Brain pericyte (primary cell): ENCODE measurements around the gene TMEM53.
A peak's percentile ranks its signal among the peaks of the same experiment; 100 is the strongest.

Experiments used
- DNase-seq: peaks from one replicate; pipeline ENCODE4 v3.0.0-alpha.2; 2012; ENCODE audit warnings: low read depth, low spot score

Gene TMEM53

DNA sequence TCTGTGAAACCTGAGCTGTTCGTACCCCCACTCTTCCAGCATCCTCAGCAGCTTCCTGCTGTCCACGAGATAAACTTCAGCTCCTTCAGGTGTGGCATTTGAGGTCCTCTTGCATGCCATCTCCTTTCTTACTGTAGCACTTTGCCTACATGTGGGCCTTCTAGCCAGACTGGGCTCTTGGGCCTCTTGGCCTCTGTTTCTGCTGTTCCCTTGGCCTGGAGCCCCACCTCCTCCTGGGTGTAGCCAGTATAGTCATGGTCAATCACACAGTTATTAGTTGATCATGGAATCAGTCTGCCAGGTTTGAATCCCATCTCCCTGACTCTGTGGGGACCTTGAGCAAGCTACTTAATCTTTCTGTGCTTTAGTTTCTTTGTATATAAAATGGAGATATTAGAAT lies 26.4 kb downstream of the TMEM53 start:
- DNase-seq: no peak

DNA sequence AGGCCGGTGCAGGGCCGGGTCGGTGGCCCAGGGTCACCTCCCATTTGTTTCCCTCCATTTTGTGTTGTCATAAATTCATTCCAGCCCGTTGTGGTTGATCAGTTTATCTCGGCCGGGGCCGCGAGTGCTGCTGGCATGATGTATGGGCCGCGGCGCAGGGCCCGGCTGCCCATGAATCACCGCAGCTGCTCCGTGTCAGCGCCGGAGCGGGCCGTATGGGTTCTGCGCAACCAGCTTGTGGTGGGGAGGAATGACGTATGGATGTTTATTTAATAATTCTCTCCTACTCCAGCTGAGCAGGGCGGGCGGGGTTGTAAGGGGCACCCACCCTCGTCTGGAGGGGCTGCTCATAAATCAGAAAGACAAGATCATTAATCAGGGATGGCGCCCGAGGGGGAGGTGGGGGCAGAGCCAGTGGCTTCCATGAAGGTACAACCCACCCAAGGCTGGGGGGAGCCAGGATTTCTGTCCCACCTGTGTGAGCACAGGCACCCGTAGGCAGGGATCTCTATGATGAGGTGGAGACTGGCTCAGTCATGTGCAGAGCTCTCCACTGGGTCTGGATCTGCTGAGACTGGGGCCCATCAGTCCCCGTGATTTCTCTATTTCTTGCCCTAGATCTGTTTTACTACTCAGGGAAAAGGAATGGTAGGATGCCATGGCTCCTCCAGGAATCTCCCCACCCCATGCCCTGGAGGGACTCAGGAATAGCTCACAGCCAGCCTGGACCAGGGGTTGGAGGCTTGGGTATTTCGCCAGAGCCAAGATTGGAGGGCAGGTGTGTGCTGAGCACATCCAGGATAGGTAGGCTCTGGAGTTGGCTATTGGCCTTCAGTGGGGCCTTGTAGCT lies 27.8 kb downstream of the TMEM53 start:
- DNase-seq: no peak

DNA sequence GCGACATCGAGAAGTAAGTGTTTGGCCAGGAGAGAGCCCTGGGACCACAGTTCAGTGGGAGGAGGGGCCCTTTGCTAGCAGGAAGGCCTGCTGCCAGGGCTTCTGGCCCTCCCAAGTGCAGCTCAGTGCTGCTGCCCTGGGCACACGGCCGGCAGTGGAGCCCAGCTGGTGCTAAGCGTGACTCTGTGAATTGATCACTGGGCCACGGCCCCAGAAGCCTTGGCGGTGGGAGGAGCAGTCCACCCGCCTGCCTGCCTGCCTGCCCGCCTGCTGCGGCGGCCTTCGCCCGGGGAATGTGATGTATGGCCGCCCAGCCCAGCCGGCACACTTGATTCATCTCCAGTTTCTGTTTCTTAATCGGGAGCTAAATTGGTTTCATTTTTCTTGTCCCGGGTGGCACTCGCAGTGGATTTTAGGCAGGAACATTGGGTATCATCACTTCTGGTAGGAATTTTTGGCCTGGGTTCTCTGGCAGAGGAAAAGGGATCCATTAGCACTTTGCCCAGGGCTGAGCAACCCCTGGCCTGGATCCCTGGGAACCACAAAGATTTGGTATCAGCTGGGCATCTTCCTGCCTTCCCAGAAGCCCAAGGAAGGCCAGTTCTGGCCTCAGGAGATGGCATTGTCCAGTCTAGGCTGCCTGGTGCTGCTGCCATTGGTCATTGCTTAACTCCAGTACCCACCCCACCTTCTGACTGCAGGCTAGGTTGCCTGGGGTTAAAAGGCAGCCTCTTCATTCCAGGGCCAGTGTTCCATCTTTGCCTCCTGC lies 28.6 kb downstream of the TMEM53 start:
- no peak for DNase-seq

DNA sequence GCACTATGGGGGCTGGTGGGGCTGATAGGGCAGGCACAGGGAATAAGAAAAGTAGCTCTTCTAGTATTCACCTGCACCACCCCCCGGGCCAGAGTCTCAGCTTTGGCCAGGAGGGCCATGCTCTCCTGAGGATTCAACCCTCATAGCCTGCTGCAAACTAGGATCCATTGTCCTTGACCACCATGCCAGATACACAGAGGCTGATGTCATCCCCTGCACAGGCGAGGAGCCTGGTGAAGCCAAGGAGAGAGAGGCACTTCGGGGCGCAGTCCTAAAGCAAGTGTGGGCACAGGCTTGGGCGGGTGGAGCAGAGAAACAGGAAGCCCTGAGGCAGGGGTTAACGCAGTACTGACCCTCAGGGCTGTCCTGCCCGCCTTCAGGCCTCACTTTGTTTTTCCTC lies 29.5 kb downstream of the TMEM53 start:
- DNase-seq: no peak

DNA sequence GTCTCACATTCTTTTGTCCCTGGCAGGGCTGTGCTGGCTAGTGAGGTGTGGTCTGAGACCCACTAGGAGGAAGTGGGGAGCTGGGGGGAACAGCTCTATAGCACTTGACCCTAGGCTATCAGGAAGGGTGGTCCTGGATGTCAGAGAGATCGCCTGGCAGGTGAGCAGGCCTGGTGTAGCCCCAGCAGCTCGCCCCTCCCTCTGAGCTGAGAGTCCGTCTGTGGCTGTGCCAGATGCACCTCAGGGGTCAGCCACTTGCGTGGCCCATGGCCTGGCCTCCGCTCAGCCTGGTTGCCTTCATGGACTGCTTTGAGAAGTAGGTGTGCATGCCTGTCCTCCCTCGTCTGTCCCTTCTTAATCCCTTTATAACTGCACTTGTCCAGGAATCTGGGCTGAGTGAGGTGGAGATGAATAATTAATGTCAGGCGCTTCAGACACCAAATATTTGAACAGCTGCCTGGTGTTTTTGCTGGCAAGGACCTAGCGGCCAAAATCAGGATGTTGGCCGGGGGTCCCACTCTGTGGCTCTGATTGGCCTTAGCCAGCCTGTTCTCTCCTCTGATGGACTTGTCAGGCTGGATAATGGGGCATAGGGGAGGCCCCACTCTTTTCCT lies 30.5 kb downstream of the TMEM53 start:
- DNase-seq: no peak

DNA sequence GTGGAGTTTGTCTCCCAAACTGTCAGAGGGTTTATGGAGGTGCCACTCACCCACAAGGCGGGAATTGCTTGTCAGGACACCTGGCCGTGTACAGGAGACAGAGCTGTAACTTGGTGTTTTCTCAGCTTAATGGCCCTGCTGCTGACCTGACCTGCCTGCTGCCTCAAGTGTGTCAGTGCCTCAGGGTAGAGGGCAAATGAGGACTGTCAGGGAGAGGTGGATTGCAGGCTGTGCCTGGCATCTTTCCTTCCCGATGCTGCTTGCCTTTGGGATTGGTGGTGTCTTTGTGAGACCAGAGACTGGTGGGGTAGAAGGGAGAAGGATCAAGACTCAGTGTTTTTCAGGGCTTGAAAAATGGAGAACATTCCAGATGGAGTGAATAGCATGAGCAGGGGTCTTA lies 31.4 kb downstream of the TMEM53 start:
- DNase-seq: no peak

DNA sequence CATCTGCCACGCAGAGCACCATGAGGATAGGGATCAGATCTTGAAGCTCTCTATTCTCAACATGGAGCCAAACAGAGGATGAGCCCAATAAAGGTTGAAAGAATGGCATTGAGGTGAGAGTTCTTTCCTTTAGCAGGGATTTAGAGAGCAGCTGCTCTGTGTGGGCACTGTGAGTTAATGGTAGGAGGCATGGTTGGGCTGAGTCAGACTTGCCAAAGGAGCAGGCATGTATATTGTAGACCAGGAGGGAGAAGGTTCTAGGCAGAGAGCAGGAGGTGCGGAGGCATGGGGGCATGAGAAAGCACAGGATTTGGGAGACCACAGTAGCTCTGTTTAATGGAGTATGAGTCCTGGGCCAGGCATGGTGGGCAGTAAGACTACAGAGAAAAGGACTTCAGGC lies 32.0 kb downstream of the TMEM53 start:
- DNase-seq: no peak

DNA sequence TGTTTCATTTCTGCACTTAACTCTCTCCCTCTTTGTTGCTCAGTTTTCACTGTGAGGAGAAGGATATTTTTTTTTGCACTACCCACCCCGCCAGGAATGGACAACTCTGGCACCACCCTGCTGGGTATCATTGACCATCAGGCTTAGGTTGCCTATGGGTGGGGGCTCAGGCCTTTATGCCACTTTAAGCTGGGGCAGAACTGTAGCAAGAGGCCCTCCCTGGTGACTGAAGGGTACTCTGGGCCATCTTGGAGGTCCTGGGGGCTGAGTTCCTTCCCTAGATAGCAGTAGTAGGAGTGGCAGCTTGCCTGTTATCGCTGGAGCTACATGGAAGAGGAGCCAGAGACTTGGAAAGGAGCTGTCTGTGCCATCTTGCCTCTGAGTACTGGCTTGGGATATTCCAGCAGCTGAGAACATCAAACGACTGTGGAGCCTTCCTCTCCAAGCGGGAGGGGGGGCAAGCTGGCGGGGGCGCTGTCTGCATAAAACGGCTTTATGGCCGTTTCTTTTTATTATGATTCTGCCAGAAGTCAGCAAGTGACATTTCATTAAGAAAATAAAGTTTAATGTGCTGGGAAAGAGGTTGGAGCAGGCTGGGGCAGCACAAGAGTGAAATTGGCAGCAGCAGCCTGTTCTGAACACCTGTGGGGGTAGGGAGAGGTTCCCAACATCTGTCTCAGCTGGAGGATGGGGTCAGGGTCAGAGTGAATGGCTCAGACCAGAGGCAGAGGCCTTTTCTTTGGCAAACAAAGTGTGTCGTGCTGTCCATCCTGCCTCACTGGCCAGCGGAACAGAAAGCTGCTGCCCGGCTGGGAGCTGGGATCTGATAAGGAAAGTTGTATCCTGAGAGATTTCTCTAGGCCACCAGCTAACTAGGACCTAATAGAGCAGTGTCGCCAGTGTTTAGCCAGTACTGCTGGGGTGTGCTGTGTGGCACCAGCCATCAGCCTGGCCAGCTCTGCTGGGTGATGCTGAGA lies 32.9 kb downstream of the TMEM53 start:
- DNase-seq: no peak

DNA sequence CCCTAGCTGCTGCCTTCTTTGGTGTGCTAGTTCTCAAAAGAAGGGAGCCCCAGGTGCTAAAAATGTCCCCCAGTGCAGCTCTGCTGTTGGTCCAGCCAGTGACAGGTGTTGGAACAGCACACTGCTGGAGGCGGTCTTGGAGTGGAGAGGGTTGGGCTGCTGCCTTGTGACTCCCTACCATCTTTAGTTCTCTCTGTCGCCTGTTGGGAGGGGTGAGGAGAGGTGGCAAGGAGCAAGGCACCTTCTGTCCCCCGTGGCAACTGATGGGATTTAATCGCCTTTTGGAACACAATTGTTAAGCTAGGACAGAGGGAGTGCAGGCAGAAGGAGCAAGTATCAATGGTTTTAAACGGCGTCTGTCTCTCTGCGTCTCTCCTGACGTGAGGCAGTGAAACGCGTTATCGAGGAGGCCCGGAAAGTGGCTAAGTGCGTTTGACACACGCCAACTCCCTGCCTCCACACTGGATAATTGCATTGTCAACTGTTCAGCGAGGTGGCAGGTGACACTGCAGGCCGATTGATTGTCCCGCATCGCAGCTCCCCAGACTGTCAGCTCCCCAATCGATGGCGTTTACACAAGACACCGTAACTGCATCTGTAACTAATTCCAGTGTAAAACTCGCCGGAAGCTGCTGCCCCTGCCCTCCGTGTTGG lies 34.0 kb downstream of the TMEM53 start:
- no peak for DNase-seq

DNA sequence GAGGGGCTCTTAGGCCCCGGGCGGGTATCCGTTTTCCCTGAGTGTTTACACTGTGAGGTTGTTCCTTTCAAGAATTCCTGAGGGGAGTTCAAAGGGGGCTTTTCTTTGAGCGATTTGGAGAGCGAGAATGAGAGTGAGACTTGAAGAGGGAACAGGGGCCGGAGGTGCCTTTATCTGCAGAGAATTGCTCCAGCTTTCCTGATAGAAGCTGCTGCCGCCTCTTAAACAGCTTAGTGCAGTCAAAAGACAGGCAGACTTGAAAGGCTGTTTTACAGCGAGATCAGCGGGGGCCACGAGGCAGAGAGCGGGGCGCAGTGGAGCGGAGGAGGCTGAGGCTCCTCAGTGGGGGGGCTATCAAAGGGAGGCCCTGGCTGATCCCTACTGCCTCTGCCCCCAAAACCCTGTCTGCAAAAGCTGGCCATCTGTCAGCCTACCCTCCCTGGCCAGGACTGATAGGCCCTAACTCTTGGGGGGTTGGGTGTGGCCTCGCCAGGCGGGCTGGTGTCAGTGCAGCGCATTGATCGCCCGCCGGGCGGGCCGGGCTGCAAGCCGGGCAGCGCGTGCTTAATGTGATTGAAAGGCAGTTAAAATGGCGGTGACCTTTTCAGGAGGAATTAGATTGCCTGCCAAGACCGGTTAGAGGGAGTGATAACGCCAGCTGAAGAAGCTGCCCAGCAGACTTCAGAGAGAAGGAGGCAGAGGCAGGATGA lies 36.4 kb downstream of the TMEM53 start:
- DNase-seq: no peak

DNA sequence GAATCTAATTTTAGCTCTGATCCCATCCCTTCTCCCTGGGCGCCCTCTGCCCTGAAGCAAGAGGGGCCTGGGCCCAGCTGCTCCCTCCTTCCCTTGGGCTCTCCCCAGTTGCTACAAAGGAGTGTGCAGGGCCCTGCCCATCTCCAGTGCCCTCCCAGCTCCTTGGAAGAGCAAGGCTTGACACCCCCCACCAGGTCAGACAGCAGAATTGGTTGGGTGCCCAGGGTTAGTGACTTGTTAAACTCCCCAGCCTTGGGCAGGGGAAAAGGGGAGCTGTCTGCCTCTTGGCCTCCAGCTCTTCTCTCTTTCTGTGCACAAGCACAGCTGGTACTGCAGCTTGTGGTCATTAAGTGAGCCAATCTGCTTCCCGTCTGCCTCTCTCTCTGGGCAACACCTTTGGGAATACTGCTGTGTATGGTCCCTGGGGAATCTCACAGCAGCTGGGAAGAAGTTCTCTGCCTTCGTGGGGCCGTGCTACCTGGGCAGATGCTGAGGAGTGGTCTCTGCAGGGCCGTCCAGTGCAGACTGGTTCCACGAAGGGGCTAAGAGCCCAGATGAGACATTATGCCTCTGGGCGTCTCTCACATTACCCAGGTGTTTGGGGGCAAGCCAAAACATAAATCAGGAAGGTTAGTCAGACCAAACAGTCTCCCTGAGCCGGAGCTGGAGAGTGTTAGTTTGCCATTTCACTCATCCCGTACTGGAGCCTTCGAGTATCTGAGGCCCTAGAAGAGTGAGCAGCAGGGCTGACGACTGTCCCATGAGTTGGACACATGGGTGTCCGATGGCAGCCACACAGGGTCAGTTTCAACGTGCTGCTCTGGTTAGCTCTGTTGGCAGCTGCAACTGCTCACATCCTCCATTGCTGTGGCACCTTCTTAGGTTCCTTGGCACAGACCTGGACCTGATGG lies 37.3 kb downstream of the TMEM53 start:
- no peak for DNase-seq

DNA sequence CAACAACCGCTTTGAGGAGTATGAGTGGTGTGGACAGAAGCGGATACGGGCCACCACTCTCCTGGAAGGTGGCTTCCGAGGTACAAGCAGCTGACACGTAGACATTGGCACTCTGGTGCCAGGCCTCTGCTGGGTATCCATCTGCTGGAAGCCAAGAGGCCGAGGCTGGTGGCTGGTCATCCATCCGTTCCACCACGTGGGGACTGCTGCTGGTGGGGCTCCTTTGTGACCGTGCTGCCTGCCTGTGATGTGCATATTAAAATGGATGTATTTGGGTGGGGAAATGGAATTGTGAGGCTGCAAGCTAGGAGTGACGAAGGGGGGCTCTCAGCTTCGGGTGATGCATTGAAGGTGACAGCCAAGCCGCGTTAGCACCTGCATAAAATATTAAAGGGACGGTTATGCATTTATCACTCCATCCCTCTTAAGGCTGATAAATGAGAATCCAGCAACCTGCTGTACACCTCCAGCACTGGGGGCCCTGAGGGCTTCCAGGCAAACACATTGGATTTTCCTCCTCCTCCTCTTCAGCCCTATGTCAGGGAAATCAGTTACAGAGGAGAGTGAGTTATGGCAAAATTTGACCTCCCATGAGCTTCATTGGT lies 38.1 kb downstream of the TMEM53 start:
- no peak for DNase-seq

DNA sequence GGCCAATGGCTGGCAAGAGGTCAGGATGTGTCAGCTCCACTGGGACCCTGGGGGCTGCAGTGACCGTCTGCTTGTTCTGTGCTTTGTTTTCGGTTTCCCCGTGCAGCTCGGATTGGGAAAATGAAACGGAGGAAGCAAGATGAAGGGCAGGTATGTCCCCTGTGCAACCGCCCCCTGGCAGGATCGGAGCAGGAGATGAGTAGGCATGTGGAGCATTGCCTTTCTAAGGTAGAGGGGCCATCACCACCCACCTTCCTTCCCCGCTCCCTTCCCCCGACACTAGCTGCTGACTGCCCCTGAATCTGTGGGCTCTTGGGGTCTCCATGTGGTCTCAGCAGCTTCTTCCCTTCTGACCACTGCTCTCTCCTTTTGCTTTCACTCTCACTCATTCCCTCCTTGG lies 38.8 kb downstream of the TMEM53 start:
- no peak for DNase-seq

DNA sequence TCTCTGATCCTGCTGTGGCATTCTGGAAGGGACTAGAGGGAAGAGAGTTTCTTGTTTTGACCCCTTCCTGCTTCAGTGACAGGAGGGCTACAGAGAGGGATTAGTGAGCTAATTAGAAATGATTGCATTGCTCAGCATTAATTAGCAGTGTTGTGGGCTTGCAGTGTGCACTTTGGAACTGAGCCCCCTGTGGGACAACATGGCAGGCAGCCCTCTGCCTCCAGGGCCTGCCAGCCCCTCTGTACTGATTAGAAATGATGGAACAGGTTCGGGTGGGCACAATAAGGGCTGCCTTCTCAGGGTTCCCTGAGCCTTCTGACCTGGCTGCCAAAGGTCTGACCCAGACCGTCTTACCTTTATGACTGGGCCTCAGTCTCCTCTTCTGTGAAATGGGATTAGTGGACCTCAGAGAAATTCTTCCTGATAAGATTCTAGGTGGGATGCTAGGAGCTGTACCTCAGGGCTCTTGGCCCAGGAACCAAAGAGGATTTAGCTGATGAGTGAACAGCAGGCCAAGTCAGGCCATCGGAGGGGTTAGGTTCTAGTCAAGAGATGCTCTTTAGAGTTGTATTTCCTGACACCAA lies 39.6 kb downstream of the TMEM53 start:
- no peak for DNase-seq

DNA sequence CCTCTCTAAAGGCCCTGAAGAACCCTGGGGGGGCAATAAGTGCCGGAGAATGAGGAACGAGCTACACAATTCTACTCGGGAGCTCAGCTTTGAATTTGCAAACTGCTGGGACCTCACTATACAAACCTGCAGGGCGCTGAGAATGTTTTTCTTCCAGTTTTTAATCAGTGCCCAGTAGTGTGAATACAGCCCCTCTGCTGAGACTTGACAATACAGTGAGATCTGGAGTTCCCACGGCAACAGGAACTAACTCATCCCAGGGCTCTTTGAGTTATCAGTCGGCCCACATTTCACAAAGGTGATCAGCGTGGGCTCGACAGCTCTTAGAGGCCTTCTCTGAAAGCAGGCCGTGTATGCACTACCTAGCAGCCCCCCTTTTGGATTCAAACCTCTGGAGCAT lies 41.7 kb downstream of the TMEM53 start:
- no peak for DNase-seq

DNA sequence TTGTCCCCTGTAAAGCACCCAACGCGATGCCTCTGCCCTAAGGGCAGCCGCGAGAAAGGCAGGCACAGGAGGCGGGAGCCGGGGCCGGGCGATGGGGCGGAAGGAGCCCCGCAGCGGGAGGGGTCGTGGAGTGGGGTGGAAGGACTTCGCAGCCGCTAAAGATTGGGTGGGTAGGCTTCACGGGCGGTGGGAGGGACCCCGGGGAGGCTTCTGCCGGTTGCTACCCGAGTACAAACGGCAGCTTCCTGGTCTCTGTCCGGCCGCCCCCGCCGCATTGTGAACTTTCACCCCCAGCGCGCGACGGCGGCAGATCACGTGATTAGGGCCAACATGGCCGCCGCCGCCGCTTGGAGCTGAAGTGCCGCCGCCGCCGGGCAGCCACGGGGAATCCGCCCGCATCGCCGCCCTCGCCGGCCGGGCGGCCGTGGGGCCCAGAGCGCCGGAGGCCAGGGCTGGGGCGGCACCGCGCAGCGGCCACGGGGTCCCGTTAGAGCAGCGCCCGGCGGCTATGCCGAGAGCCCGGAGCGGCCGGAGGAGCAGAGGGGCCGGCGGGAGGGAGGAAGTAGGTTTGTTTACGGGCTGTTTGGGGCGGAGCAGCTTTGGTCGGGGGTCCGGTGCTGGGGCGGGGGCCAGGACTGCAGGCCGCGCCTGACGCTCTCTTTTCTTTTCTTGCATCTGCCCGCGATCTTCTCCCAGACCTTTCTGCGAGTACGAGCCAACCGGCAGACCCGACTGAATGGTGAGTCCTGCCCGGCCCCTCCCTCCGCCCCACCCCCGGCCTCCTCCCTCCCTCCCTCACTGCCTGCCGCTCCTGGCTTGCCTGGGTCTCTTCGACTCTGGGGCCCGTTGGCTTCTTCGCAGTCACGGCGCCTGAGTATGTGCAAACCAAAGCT lies 42.4 kb downstream of the TMEM53 start:
- DNase-seq: peak; percentile 61

DNA sequence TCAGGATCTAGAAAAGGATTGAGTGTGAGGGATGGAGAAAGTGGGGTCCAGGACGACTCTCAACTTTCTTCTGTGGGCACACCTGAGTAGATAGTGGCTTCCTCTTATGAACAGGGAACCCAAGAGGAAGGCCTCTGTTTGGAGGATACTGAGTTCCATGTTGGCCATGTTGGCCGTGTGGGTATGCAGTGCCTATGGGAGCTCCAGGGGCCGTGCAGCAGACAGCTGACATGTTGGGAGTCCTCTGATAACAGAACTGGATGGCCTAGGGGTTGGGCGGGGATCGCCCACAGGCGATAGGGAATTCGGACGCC lies 43.0 kb downstream of the TMEM53 start:
- DNase-seq: no peak

DNA sequence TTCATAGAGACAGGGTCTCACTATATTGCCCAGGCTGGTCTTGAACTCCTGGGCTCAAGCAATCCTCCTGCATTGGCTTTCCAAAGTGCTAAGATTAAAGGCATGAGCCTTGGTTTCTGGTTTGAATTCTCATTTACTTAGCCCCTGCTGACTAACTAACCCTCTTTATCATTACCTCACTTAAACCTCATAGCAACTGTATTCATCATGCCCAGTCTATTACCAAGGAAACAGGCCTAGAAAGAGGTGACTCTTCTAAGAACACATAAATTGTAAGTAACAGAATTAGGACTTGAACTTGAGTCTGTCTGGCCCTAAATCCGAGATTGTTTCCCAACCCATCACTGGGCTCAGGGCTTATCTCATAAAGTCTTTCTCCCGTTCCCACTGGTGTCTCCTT lies 44.2 kb downstream of the TMEM53 start:
- no peak for DNase-seq
